Suprapubic skin (tissue), 4 donors: Measurements from ENCODE around the gene ZNF160.

Source experiments
- EP300 ChIP-seq: sonication (generic); formaldehyde crosslinking; IDR thresholded peaks from one replicate; pipeline ENCODE4 v1.6.1; 2017; ENCODE audit warnings: antibody characterized with exemption
- POLR2A ChIP-seq, 2 donors: fragments of 450-650 bp; IDR thresholded peaks; one replicate each; pipeline ENCODE4 v1.6.1; 2017; ENCODE audit warnings: antibody characterized with exemption in 2 of 2, mild to moderate bottlenecking in 2 of 2, moderate library complexity in 2 of 2
- POLR2AphosphoS5 ChIP-seq, 3 donors: sonication (generic); formaldehyde crosslinking; IDR thresholded peaks; one replicate each; pipeline ENCODE4 v1.6.1; 2017; ENCODE audit warnings: antibody characterized with exemption in 3 of 3
- TF ChIP-seq, protein P1 (sequence below), 2 donors: fragments of 200-600 bp in 1 of 2; fragments of 450-650 bp in 1 of 2; sonication (generic) in 1 of 2; IDR thresholded peaks; one replicate each; pipeline ENCODE4 v1.5.1; 2016 to 2019; ENCODE audit warnings: antibody characterized with exemption in 2 of 2, mild to moderate bottlenecking in 1 of 2, moderate library complexity in 1 of 2

DNA sequence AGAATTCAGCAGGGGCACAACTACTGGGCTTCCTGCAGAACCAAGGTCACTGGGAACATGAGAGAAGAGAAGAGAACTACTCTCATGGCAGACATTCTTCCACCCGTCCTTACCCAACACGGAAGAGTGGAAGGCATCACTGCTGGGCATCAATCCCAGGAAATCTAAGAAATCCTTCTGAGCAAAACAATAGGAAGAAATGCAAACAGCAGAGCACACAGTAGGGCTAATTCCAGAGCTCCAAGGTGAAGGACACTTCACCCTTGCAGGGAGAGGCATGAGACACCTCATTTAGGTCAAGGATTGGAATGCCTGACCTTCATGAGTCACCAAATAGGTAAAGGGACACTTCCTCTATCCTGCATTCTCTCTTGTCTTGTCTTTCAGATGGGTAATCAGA, 55.8 kb downstream of the ZNF160 start:
- no peak for TF ChIP-seq POLR2A (IDR thresholded peaks at IDR 0.05)
- TF ChIP-seq, protein P1, sequence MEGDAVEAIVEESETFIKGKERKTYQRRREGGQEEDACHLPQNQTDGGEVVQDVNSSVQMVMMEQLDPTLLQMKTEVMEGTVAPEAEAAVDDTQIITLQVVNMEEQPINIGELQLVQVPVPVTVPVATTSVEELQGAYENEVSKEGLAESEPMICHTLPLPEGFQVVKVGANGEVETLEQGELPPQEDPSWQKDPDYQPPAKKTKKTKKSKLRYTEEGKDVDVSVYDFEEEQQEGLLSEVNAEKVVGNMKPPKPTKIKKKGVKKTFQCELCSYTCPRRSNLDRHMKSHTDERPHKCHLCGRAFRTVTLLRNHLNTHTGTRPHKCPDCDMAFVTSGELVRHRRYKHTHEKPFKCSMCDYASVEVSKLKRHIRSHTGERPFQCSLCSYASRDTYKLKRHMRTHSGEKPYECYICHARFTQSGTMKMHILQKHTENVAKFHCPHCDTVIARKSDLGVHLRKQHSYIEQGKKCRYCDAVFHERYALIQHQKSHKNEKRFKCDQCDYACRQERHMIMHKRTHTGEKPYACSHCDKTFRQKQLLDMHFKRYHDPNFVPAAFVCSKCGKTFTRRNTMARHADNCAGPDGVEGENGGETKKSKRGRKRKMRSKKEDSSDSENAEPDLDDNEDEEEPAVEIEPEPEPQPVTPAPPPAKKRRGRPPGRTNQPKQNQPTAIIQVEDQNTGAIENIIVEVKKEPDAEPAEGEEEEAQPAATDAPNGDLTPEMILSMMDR (IDR thresholded peaks at IDR 0.05): no peak
- no peak for TF ChIP-seq POLR2AphosphoS5 (IDR thresholded peaks at IDR 0.05)
- TF ChIP-seq EP300: no peak
